Measurements from ENCODE around the gene INPP5B.

GRCh38 chr1:37859507-37860345 is 87.1 kb downstream of the INPP5B start, which contains the start of gene MTF1:
- TF ChIP-seq ELF4 (IDR thresholded peaks at IDR 0.05) (peak; percentile 56), ARNT (IDR thresholded peaks at IDR 0.05) (no peak)
